GM18517 (cell line): ENCODE data around the gene UVSSA.

Experiments used
- ATAC-seq: cut with Tn5 transposase; IDR thresholded peaks from one replicate; pipeline ENCODE4 v1.9.1; 2021; ENCODE audit warnings: mild to moderate bottlenecking, moderate library complexity; ENCODE audit not compliant: unreplicated experiment

UVSSA gene

GRCh38 chr4:1345903-1346780 lies 866 bp upstream of the UVSSA start:
- peak; percentile 4 for ATAC-seq

- ATAC-seq, result peak; percentile 28
Observed at GRCh38 chr4:1347410-1347864, 429 bp downstream of the UVSSA start.

- no peak for ATAC-seq
Observed at GRCh38 chr4:1348014-1348513, 1.1 kb downstream of the UVSSA start.

GRCh38 chr4:1348746-1349145 lies 1.7 kb downstream of the UVSSA start:
- no peak for ATAC-seq

GRCh38 chr4:1349359-1350168 lies 2.6 kb downstream of the UVSSA start:
- no peak for ATAC-seq

- no peak for ATAC-seq
Observed at GRCh38 chr4:1350169-1350520, 3.1 kb downstream of the UVSSA start.

- ATAC-seq, result no peak
Observed at GRCh38 chr4:1351854-1352566, 5.0 kb downstream of the UVSSA start.

GRCh38 chr4:1352567-1352900 lies 5.5 kb downstream of the UVSSA start:
- ATAC-seq, result no peak

GRCh38 chr4:1353186-1354055 lies 6.4 kb downstream of the UVSSA start:
- ATAC-seq, result no peak

- ATAC-seq, result no peak
Observed at GRCh38 chr4:1354136-1354982, 7.4 kb downstream of the UVSSA start.

GRCh38 chr4:1354983-1355275 lies 7.9 kb downstream of the UVSSA start:
- no peak for ATAC-seq

GRCh38 chr4:1355378-1355777 lies 8.4 kb downstream of the UVSSA start:
- no peak for ATAC-seq

- no peak for ATAC-seq
Observed at GRCh38 chr4:1356181-1356998, 9.4 kb downstream of the UVSSA start.

GRCh38 chr4:1357356-1358248 lies 10.6 kb downstream of the UVSSA start:
- ATAC-seq, result no peak

- no peak for ATAC-seq
Observed at GRCh38 chr4:1358421-1359143, 11.6 kb downstream of the UVSSA start.

GRCh38 chr4:1359144-1359501 lies 12.1 kb downstream of the UVSSA start:
- ATAC-seq, result no peak

- ATAC-seq, result no peak
Observed at GRCh38 chr4:1359976-1360375, 13.0 kb downstream of the UVSSA start.
